ENCODE data around the gene SMC6. TPM values are rescaled to one million over a fixed set of nuclear protein-coding genes. Genes with fewer than 3 reads are reported as not detected.

Gene SMC6
- polyA plus RNA-seq, 1 donor (not counting 4 experiments of a cell fraction or from before 2014, with no cell fraction given), result 24.4 TPM

DNA sequence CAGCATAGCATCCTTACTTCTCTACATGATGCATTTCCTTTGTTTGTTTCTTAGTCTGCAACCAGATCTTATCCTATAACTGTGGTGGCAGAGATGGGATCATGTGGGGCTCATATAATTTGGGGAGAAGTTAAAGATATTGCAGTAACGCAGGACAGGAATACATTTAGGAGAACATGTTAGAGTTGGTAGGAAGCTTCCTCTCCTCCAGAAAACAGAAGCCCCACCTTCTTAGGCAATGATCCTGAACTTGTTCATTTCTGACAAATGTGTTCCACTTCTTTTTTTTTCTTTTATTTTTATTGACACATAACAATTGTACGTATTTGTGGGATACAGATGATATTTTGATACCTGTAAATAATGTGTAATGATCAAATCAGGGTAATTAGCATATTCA, 113.2 kb downstream of the SMC6 start:
- H3K9me3 ChIP-seq (ENCODE audit: control insufficient read depth, low read depth, low read length), result no peaks in the 10 kb centered on the region
- no peak for FAIRE-seq

DNA sequence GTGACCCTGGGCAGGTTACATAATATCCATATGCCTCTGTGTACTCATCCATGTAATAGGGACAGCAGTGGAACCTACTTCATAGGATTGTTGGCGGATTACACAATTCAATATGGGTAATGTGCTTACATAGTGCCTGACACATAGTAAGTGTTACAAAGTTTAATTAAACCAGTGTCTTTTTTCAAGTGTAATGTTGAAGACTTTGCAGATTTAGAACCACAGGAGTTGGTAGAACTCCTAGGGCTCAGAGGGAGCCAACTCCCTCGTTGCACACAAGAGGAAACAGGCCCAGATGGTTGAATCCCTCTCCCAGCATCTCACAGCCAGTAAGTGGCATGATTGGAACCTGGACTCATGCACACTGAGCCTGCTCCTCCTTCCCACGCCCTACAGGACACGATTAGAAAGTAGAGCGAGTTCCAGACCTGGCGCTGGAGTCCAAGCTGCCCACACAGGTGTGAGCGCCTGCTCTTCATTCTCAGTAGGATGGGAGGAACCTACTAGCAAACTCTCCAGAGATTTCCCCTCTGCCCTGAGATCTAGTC, 115.3 kb downstream of the SMC6 start:
- Histone ChIP-seq H4K20me1 (ENCODE audit: control insufficient read depth, extremely low read depth, insufficient read depth, low read length) (no peaks in the 10 kb centered on the region), H3K4me1 (ENCODE audit: control insufficient read depth, extremely low read depth, insufficient read depth, low read length) (peaks cover 7% of the 10 kb centered on the region), H3K79me2 (ENCODE audit: control insufficient read depth, insufficient read depth, low read length) (no peaks in the 10 kb centered on the region), H3K27ac (ENCODE audit: control insufficient read depth, insufficient read depth, low read length) (no peak overlapping the region), H3K36me3 (ENCODE audit: control insufficient read depth in 2 of 2, extremely low read depth in 1 of 2, insufficient read depth in 2 of 2, low read length in 2 of 2) (no peaks in the 10 kb centered on the region), H3K27me3 (ENCODE audit: control insufficient read depth, extremely low read depth, insufficient read depth, low read length) (no peaks in the 10 kb centered on the region), H3K9me1 (ENCODE audit: control insufficient read depth, extremely low read depth, insufficient read depth, low read length) (no peaks in the 10 kb centered on the region), H2AFZ (ENCODE audit: control insufficient read depth, low read length) (no peak overlapping the region), H3K4me3 (ENCODE audit: control insufficient read depth in 2 of 3, extremely low read depth in 1 of 3, insufficient read depth in 2 of 3, low read depth in 1 of 3, low read length in 3 of 3) (no peak overlapping the region), H3K9ac (ENCODE audit: control insufficient read depth, extremely low read depth, insufficient read depth, low read length) (no peak overlapping the region), H3K4me2 (ENCODE audit: control insufficient read depth, extremely low read depth, insufficient read depth, low read depth, low read length) (no peak overlapping the region), H3K9me3 (ENCODE audit: control insufficient read depth, low read depth, low read length) (no peaks in the 10 kb centered on the region)
- FAIRE-seq (no peak), DNase-seq (ENCODE audit: low read depth, low spot score) (no peak)
- dilution Hi-C loops (cut with MboI; ENCODE audit: extremely low pct_ligation_motif_present, low sequenced_read_pairs), result no loop called here
- TF ChIP-seq, protein P1, sequence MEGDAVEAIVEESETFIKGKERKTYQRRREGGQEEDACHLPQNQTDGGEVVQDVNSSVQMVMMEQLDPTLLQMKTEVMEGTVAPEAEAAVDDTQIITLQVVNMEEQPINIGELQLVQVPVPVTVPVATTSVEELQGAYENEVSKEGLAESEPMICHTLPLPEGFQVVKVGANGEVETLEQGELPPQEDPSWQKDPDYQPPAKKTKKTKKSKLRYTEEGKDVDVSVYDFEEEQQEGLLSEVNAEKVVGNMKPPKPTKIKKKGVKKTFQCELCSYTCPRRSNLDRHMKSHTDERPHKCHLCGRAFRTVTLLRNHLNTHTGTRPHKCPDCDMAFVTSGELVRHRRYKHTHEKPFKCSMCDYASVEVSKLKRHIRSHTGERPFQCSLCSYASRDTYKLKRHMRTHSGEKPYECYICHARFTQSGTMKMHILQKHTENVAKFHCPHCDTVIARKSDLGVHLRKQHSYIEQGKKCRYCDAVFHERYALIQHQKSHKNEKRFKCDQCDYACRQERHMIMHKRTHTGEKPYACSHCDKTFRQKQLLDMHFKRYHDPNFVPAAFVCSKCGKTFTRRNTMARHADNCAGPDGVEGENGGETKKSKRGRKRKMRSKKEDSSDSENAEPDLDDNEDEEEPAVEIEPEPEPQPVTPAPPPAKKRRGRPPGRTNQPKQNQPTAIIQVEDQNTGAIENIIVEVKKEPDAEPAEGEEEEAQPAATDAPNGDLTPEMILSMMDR (optimal IDR thresholded peaks at IDR 0.05 in 1 of 3, IDR thresholded peaks at IDR 0.05 in 1 of 3, conservative IDR thresholded peaks at IDR 0.05 in 1 of 3; ENCODE audit: extremely low read depth in 1 of 3, insufficient read depth in 2 of 3, low read length in 3 of 3), result no peak
- TF ChIP-seq EZH2 (IDR thresholded peaks at IDR 0.05; ENCODE audit: low read length), result no peak

More for the DNA sequence above, 113.2 kb downstream of the SMC6 start:
- H3K27me3 ChIP-seq (ENCODE audit: control insufficient read depth, extremely low read depth, insufficient read depth, low read length), result no peaks in the 10 kb centered on the region
- TF ChIP-seq, protein P1 (optimal IDR thresholded peaks at IDR 0.05 in 1 of 3, IDR thresholded peaks at IDR 0.05 in 1 of 3, conservative IDR thresholded peaks at IDR 0.05 in 1 of 3; ENCODE audit: extremely low read depth in 1 of 3, insufficient read depth in 2 of 3, low read length in 3 of 3), result no peak
- no peak for TF ChIP-seq EZH2 (IDR thresholded peaks at IDR 0.05; ENCODE audit: low read length)
- H3K9ac ChIP-seq (ENCODE audit: control insufficient read depth, extremely low read depth, insufficient read depth, low read length), result no peak overlapping the region
- H3K4me1 ChIP-seq (ENCODE audit: control insufficient read depth, extremely low read depth, insufficient read depth, low read length), result peaks cover 19% of the 10 kb centered on the region
- no peak for DNase-seq (ENCODE audit: low read depth, low spot score)
- no peak overlapping the region for H3K4me3 ChIP-seq (ENCODE audit: control insufficient read depth in 2 of 3, extremely low read depth in 1 of 3, insufficient read depth in 2 of 3, low read depth in 1 of 3, low read length in 3 of 3)
- no peaks in the 10 kb centered on the region for H3K79me2 ChIP-seq (ENCODE audit: control insufficient read depth, insufficient read depth, low read length)
- H3K27ac ChIP-seq (ENCODE audit: control insufficient read depth, insufficient read depth, low read length), result no peak overlapping the region
- H3K9me1 ChIP-seq (ENCODE audit: control insufficient read depth, extremely low read depth, insufficient read depth, low read length), result no peaks in the 10 kb centered on the region
- no peak overlapping the region for H2AFZ ChIP-seq (ENCODE audit: control insufficient read depth, low read length)
- dilution Hi-C loops (cut with MboI; ENCODE audit: extremely low pct_ligation_motif_present, low sequenced_read_pairs), result no loop called here
- no peaks in the 10 kb centered on the region for H4K20me1 ChIP-seq (ENCODE audit: control insufficient read depth, extremely low read depth, insufficient read depth, low read length)
- H3K4me2 ChIP-seq (ENCODE audit: control insufficient read depth, extremely low read depth, insufficient read depth, low read depth, low read length), result no peak overlapping the region
- H3K36me3 ChIP-seq (ENCODE audit: control insufficient read depth in 2 of 2, extremely low read depth in 1 of 2, insufficient read depth in 2 of 2, low read length in 2 of 2), result no peaks in the 10 kb centered on the region
